DND-41 (cell line): ENCODE measurements around the gene NSG2.

Experiments used
- ATAC-seq: fragments of 200-7000 bp; cut with Tn5 transposase; 3 replicates; pipeline ENCODE4 v1.9.1; 2021; ENCODE audit warnings: low read depth; ENCODE audit not compliant: insufficient read depth
- DNase-seq: peaks from one replicate; pipeline ENCODE4 v3.0.0-alpha.2; 2020
- H2AFZ ChIP-seq: 2 replicates; pipeline ENCODE4 v1.6.0; 2012; ENCODE audit warnings: low read depth, low read length
- H3K27ac ChIP-seq: 2 replicates; pipeline ENCODE4 v1.5.1; 2012; ENCODE audit warnings: low read length, inconsistent platforms
- H3K27me3 ChIP-seq: fragments of 200-600 bp; sonication (generic); 2 replicates; pipeline ENCODE4 v1.6.0; 2012; ENCODE audit warnings: low read length, mild to moderate bottlenecking, inconsistent platforms; ENCODE audit not compliant: insufficient read depth, poor library complexity
- H3K36me3 ChIP-seq: 2 replicates; pipeline ENCODE4 v1.5.1; 2012; ENCODE audit warnings: low read length, inconsistent platforms; ENCODE audit not compliant: insufficient read depth
- H3K4me1 ChIP-seq: 2 replicates; pipeline ENCODE4 v1.5.1; 2012; ENCODE audit warnings: mild to moderate bottlenecking, low read length; ENCODE audit not compliant: insufficient read depth
- H3K4me2 ChIP-seq: 2 replicates; pipeline ENCODE4 v1.6.0; 2012; ENCODE audit warnings: mild to moderate bottlenecking, moderate library complexity, low read length, inconsistent platforms; ENCODE audit not compliant: insufficient read depth
- H3K4me3 ChIP-seq, 2 experiments: fragments of 200-600 bp in 1 of 2; shearing (Covaris generic) in 1 of 2; 2 replicates each; pipeline ENCODE4 v1.5.1; 2012 to 2016; ENCODE audit warnings: inconsistent platforms in 2 of 2, low read length in 2 of 2, mild to moderate bottlenecking in 2 of 2, low read depth in 1 of 2, moderate library complexity in 1 of 2
- H3K79me2 ChIP-seq: 2 replicates; pipeline ENCODE4 v1.6.0; 2012; ENCODE audit warnings: low read length, inconsistent platforms; ENCODE audit not compliant: insufficient read depth
- H3K9ac ChIP-seq: 2 replicates; pipeline ENCODE4 v1.6.0; 2012; ENCODE audit warnings: low read depth, mild to moderate bottlenecking, inconsistent platforms, low read length, moderate library complexity
- H3K9me3 ChIP-seq: 2 replicates; pipeline ENCODE4 v1.5.1; 2012; ENCODE audit warnings: low read length, moderate library complexity, mild to moderate bottlenecking, inconsistent platforms; ENCODE audit not compliant: insufficient read depth, severe bottlenecking
- H4K20me1 ChIP-seq: 2 replicates; pipeline ENCODE4 v1.6.0; 2012; ENCODE audit warnings: low read length; ENCODE audit not compliant: insufficient read depth
- CTCF ChIP-seq: IDR thresholded peaks from 2 replicates; pipeline ENCODE4 v1.5.1; 2012; ENCODE audit warnings: borderline replicate concordance, low read length, moderate library complexity, mild to moderate bottlenecking; ENCODE audit not compliant: poor library complexity, severe bottlenecking; ENCODE audit errors: extremely low read depth
- EZH2 ChIP-seq: IDR thresholded peaks from 3 replicates; pipeline ENCODE4 v1.6.1; 2012; ENCODE audit warnings: borderline replicate concordance, low read depth, mild to moderate bottlenecking, moderate library complexity, low read length, inconsistent platforms; ENCODE audit not compliant: severe bottlenecking

Gene NSG2

GRCh38 chr5:174147551-174147950 is 102.0 kb downstream of the NSG2 start:
- H3K36me3 ChIP-seq = no peaks in the 10 kb centered on the region
- H3K4me1 ChIP-seq = no peaks in the 10 kb centered on the region
- H3K9ac ChIP-seq = no peak overlapping the region
- no peaks in the 10 kb centered on the region for H3K9me3 ChIP-seq
- H3K4me3 ChIP-seq = no peak overlapping the region
- no peak overlapping the region for H2AFZ ChIP-seq
- H3K4me2 ChIP-seq = no peak overlapping the region
- TF ChIP-seq EZH2 (no peak), CTCF (no peak)
- no peak overlapping the region for H3K27ac ChIP-seq
- no peaks in the 10 kb centered on the region for H3K27me3 ChIP-seq
- no peaks in the 10 kb centered on the region for H3K79me2 ChIP-seq
- no peak for ATAC-seq
- no peaks in the 10 kb centered on the region for H4K20me1 ChIP-seq
- no peak for DNase-seq

GRCh38 chr5:174148721-174149120 is 103.2 kb downstream of the NSG2 start:
- Histone ChIP-seq H3K9me3 (no peaks in the 10 kb centered on the region), H3K36me3 (no peaks in the 10 kb centered on the region), H3K4me1 (no peaks in the 10 kb centered on the region), H3K4me2 (no peak overlapping the region), H3K4me3 (no peak overlapping the region), H4K20me1 (no peaks in the 10 kb centered on the region), H3K9ac (no peak overlapping the region), H2AFZ (no peak overlapping the region), H3K27ac (no peak overlapping the region), H3K79me2 (no peaks in the 10 kb centered on the region), H3K27me3 (no peaks in the 10 kb centered on the region)
- DNase-seq (no peak), ATAC-seq (no peak)
- no peak for TF ChIP-seq CTCF
- no peak for TF ChIP-seq EZH2

GRCh38 chr5:174149426-174149825 is 103.9 kb downstream of the NSG2 start:
- no peak for DNase-seq
- Histone ChIP-seq H3K4me3 (no peak overlapping the region), H3K4me2 (no peak overlapping the region), H3K9ac (no peak overlapping the region), H3K4me1 (no peaks in the 10 kb centered on the region), H3K79me2 (no peaks in the 10 kb centered on the region), H3K36me3 (no peaks in the 10 kb centered on the region), H2AFZ (no peak overlapping the region), H3K9me3 (no peaks in the 10 kb centered on the region), H3K27me3 (no peaks in the 10 kb centered on the region), H3K27ac (no peak overlapping the region), H4K20me1 (no peaks in the 10 kb centered on the region)
- ATAC-seq = no peak
- TF ChIP-seq CTCF = no peak
- no peak for TF ChIP-seq EZH2

GRCh38 chr5:174149989-174150388 is 104.5 kb downstream of the NSG2 start:
- no peak overlapping the region for H3K27ac ChIP-seq
- no peaks in the 10 kb centered on the region for H4K20me1 ChIP-seq
- H3K4me3 ChIP-seq = no peak overlapping the region
- H2AFZ ChIP-seq = no peak overlapping the region
- H3K79me2 ChIP-seq = no peaks in the 10 kb centered on the region
- no peak for DNase-seq
- no peak overlapping the region for H3K4me2 ChIP-seq
- H3K4me1 ChIP-seq = no peaks in the 10 kb centered on the region
- TF ChIP-seq CTCF = no peak
- TF ChIP-seq EZH2 = no peak
- H3K9ac ChIP-seq = no peak overlapping the region
- ATAC-seq = no peak
- H3K9me3 ChIP-seq = peaks cover 1% of the 10 kb centered on the region
- H3K27me3 ChIP-seq = no peaks in the 10 kb centered on the region
- no peaks in the 10 kb centered on the region for H3K36me3 ChIP-seq
